CD14-positive monocyte (primary cell): ENCODE results near the gene ZFPM1. TPM values are rescaled to one million over a fixed set of nuclear protein-coding genes. Genes with fewer than 3 reads are reported as not detected.

Source experiments
- DNase-seq, 3 donors: peaks; one replicate each; pipeline ENCODE4 v3.0.0-alpha.2; 2011 to 2022
- H2AFZ ChIP-seq: 2 replicates; pipeline ENCODE4 v1.6.0; 2012; ENCODE audit warnings: mild to moderate bottlenecking, low read depth, low read length, inconsistent platforms; ENCODE audit not compliant: insufficient read depth, poor library complexity, severe bottlenecking
- H3K27ac ChIP-seq, 2 donors: 1 replicate in 1 of 2; 2 replicates in 1 of 2; pipeline ENCODE4 v1.5.1; 2012 to 2013; ENCODE audit warnings: low read length in 2 of 2, control low read depth in 1 of 2, inconsistent platforms in 1 of 2, low read depth in 1 of 2, mild to moderate bottlenecking in 1 of 2
- H3K27me3 ChIP-seq, 2 donors: one replicate each; pipeline versions ENCODE4 v1.6.0 to v1.6.1; 2011 to 2013; ENCODE audit warnings: low read length in 2 of 2; ENCODE audit not compliant: control insufficient read depth in 2 of 2, insufficient read depth in 2 of 2
- H3K36me3 ChIP-seq, 2 donors: replicated peaks in 1 of 2; 1 replicate in 1 of 2; 2 replicates in 1 of 2; pipeline versions ENCODE4 v1.5.1 to v1.6.1; 2012 to 2013; ENCODE audit warnings: low read length in 2 of 2, control low read depth in 1 of 2, inconsistent platforms in 1 of 2, mild to moderate bottlenecking in 1 of 2; ENCODE audit not compliant: insufficient read depth in 2 of 2, control insufficient read depth in 1 of 2
- H3K4me1 ChIP-seq, 2 donors: 1 replicate in 1 of 2; 2 replicates in 1 of 2; pipeline versions ENCODE4 v1.5.1 to v1.6.1; 2012 to 2013; ENCODE audit warnings: low read length in 2 of 2, control low read depth in 1 of 2, inconsistent platforms in 1 of 2, mild to moderate bottlenecking in 1 of 2, moderate library complexity in 1 of 2; ENCODE audit not compliant: insufficient read depth in 2 of 2, control insufficient read depth in 1 of 2
- H3K4me2 ChIP-seq: replicated peaks from 2 replicates; pipeline ENCODE3; 2012; ENCODE audit warnings: low read length, moderate library complexity, mild to moderate bottlenecking; ENCODE audit not compliant: poor library complexity, severe bottlenecking; ENCODE audit errors: extremely low read depth
- H3K4me3 ChIP-seq, 3 experiments: fragments of 200-600 bp in 1 of 3; sonication (generic) in 1 of 3; replicated peaks in 1 of 3; 1 replicate in 2 of 3; 2 replicates in 1 of 3; pipeline ENCODE4 v1.5.1; 2011 to 2013; ENCODE audit warnings: low read length in 3 of 3, mild to moderate bottlenecking in 3 of 3, control low read depth in 2 of 3, low read depth in 2 of 3, inconsistent platforms in 1 of 3, moderate library complexity in 1 of 3
- H3K79me2 ChIP-seq: 2 replicates; pipeline ENCODE4 v1.6.0; 2012; ENCODE audit warnings: mild to moderate bottlenecking, control low read depth, inconsistent platforms, low read length, moderate library complexity; ENCODE audit not compliant: insufficient read depth
- H3K9ac ChIP-seq: 2 replicates; pipeline ENCODE4 v1.6.0; 2017; ENCODE audit warnings: low read length, mild to moderate bottlenecking; ENCODE audit not compliant: insufficient read depth, poor library complexity, severe bottlenecking
- H3K9me3 ChIP-seq, 2 donors: replicated peaks in 1 of 2; 1 replicate in 1 of 2; 2 replicates in 1 of 2; pipeline versions ENCODE4 v1.5.1 to v1.6.1; 2012 to 2013; ENCODE audit warnings: low read length in 2 of 2, control low read depth in 1 of 2; ENCODE audit not compliant: control insufficient read depth in 1 of 2, insufficient read depth in 1 of 2
- H4K20me1 ChIP-seq: 2 replicates; pipeline ENCODE4 v1.6.0; 2012; ENCODE audit warnings: mild to moderate bottlenecking, low read length, control low read depth, moderate library complexity; ENCODE audit not compliant: insufficient read depth
- H3K27ac Mint-ChIP-seq, 7 donors: one replicate each; pipeline ENCODE4 v1.8.0; 2020; ENCODE audit warnings: mild to moderate bottlenecking in 7 of 7, mixed read lengths in 7 of 7, moderate library complexity in 6 of 7, inconsistent platforms in 2 of 7
- H3K27me3 Mint-ChIP-seq, 3 donors: one replicate each; pipeline ENCODE4 v1.8.0; 2021 to 2022; ENCODE audit warnings: low read depth in 3 of 3, mild to moderate bottlenecking in 3 of 3, mixed read lengths in 3 of 3, moderate library complexity in 3 of 3, inconsistent platforms in 1 of 3
- H3K36me3 Mint-ChIP-seq, 2 donors: one replicate each; pipeline ENCODE4 v1.8.0; 2020; ENCODE audit warnings: mixed read lengths in 2 of 2, inconsistent platforms in 1 of 2, mild to moderate bottlenecking in 1 of 2
- H3K4me1 Mint-ChIP-seq: one replicate; pipeline ENCODE4 v1.8.0; 2020; ENCODE audit warnings: mild to moderate bottlenecking, mixed read lengths
- H3K4me3 Mint-ChIP-seq, 2 donors: one replicate each; pipeline ENCODE4 v1.8.0; 2020; ENCODE audit warnings: mild to moderate bottlenecking in 2 of 2, mixed read lengths in 2 of 2, moderate library complexity in 1 of 2
- H3K9me3 Mint-ChIP-seq, 7 donors: one replicate each; pipeline ENCODE4 v1.8.0; 2020 to 2022; ENCODE audit warnings: mixed read lengths in 7 of 7, mild to moderate bottlenecking in 6 of 7, moderate library complexity in 6 of 7, inconsistent platforms in 2 of 7
- CTCF ChIP-seq: fragments of 200-600 bp; IDR thresholded peaks from one replicate; pipeline ENCODE4 v1.8.0; 2022; ENCODE audit warnings: antibody characterized with exemption, mild to moderate bottlenecking
- WGBS: methylation state at CpG from one replicate; pipeline ENCODE4 v1.1.5; 2013; ENCODE audit warnings: missing lambda C conversion rate; ENCODE audit not compliant: insufficient coverage; 5-methylcytosine and 5-hydroxymethylcytosine counted together
- intact Hi-C, 2 donors: fragments of 100-400 bp; cut with micrococcal nuclease; formaldehyde crosslinking; loops; one replicate each; pipeline versions ENCODE4 v1.15.0 to v1.15.1; 2023
- polyA plus RNA-seq, 3 donors: library from polyadenylated mRNA; depleted of rRNA in 1 of 3; unstranded in 2 of 3; stranded (reverse) in 1 of 3; fragments of 300-500 nt in 2 of 3; fragments of >200 nt in 1 of 3; fragmentation: Illumina TruSeq in 2 of 3; gene quantifications; 1 replicate in 2 of 3; 2 replicates in 1 of 3; pipeline ENCODE4 v1.2.3, GENCODE V29; 2012 to 2021

Gene ZFPM1
- polyA plus RNA-seq, 3 donors = 0.04 to 0.19 (median 0.12) TPM

GRCh38 chr16:88534638-88535190 is 81.6 kb downstream of the ZFPM1 start:
- 37% methylated on average over 50 of the region's 65 CpGs for WGBS
- TF ChIP-seq CTCF = peak; percentile 8
- H3K9me3 ChIP-seq = no peaks in the 10 kb centered on the region
- H3K79me2 ChIP-seq = peaks cover 3% of the 10 kb centered on the region
- H3K36me3 ChIP-seq = no peaks in the 10 kb centered on the region
- Mint-ChIP-seq H3K36me3 (no peaks in the 10 kb centered on the region), H3K27me3 (peaks cover 15 to 17% (median 16%) of the 10 kb centered on the region in 3 donors), H3K9me3 (no peaks in the 10 kb centered on the region), H3K4me3 (peak overlapping the region; percentile 70 to 84), H3K4me1 (peaks cover 10% of the 10 kb centered on the region), H3K27ac (peak overlapping the region in 3 of 7 donors; percentile 41 to 60 (median 45))
- H3K4me3 ChIP-seq = peak overlapping the region; percentile 3 to 73 (median 25)
- no peak overlapping the region for H3K9ac ChIP-seq
- H2AFZ ChIP-seq = no peak overlapping the region
- H3K27me3 ChIP-seq = peaks cover 0 to 7% of the 10 kb centered on the region in 2 donors
- peaks cover 9 to 10% of the 10 kb centered on the region in 2 donors for H3K4me1 ChIP-seq
- peak; percentile 19 to 45 (median 36) for DNase-seq
- peak overlapping the region; percentile 74 for H3K4me2 ChIP-seq
- no peak overlapping the region for H3K27ac ChIP-seq
- H4K20me1 ChIP-seq = peaks cover 5% of the 10 kb centered on the region
- intact Hi-C loops = loop anchor here in 1 of 2 donors (2.0 kb wide), 1 partner anchor 82 kb away; the partner anchor contains the start of gene ZFPM1

GRCh38 chr16:88535191-88535856 is 82.2 kb downstream of the ZFPM1 start:
- H3K79me2 ChIP-seq = peaks cover 3% of the 10 kb centered on the region
- no peak overlapping the region for H3K27ac ChIP-seq
- H3K4me3 ChIP-seq = peak overlapping the region in 1 of 3 experiments; percentile 72

More at GRCh38 chr16:88535191-88535856, 82.2 kb downstream of the ZFPM1 start:
- H3K36me3 Mint-ChIP-seq = no peaks in the 10 kb centered on the region
- intact Hi-C loops = loop anchor here in 1 of 2 donors (2.0 kb wide), 1 partner anchor 83 kb away; the partner anchor contains the start of gene ZFPM1
- H3K9ac ChIP-seq = no peak overlapping the region
- H3K36me3 ChIP-seq = no peaks in the 10 kb centered on the region
- H3K4me3 Mint-ChIP-seq = peak overlapping the region; percentile 21 to 70
- H3K4me2 ChIP-seq = peak overlapping the region; percentile 74
- DNase-seq = no peak
- no peak overlapping the region for H3K27ac Mint-ChIP-seq
- no peak for TF ChIP-seq CTCF
- H3K4me1 Mint-ChIP-seq = peaks cover 10% of the 10 kb centered on the region
- no peaks in the 10 kb centered on the region for H3K9me3 ChIP-seq
- no peaks in the 10 kb centered on the region for H3K9me3 Mint-ChIP-seq
- no peak overlapping the region for H2AFZ ChIP-seq
- 96% methylated on average over 12 of the region's 22 CpGs for WGBS
- H3K4me1 ChIP-seq = peaks cover 9 to 10% of the 10 kb centered on the region in 2 donors
- H4K20me1 ChIP-seq = peaks cover 5% of the 10 kb centered on the region
- peaks cover 15 to 23% (median 22%) of the 10 kb centered on the region in 3 donors for H3K27me3 Mint-ChIP-seq
- H3K27me3 ChIP-seq = peaks cover 0 to 9% of the 10 kb centered on the region in 2 donors
